Neural progenitor cell (in vitro differentiated cells): ENCODE data around the gene CHIT1. TPM values are rescaled to one million over a fixed set of nuclear protein-coding genes. Genes with fewer than 3 reads are reported as not detected.
A peak's percentile ranks its signal among the peaks of the same experiment; 100 is the strongest.

Source experiments
- DNase-seq: peaks from one replicate; pipeline ENCODE4 v3.0.0-alpha.2; 2016; ENCODE audit warnings: low spot score
- H2AFZ ChIP-seq: fragments of 200-600 bp; sonication (generic); replicated peaks from 2 replicates; pipeline ENCODE4 v1.6.1; 2016; ENCODE audit warnings: antibody characterized with exemption
- H3F3A ChIP-seq: fragments of 200-600 bp; sonication (generic); 2 replicates; pipeline ENCODE4 v1.6.1; 2016; ENCODE audit warnings: antibody characterized with exemption, low read depth
- H3K27ac ChIP-seq: fragments of 200-600 bp; sonication (generic); 2 replicates; pipeline ENCODE4 v1.5.1; 2016; ENCODE audit warnings: mild to moderate bottlenecking
- H3K27me3 ChIP-seq: fragments of 200-600 bp; sonication (generic); 2 replicates; pipeline ENCODE4 v1.6.1; 2016; ENCODE audit warnings: mild to moderate bottlenecking, moderate library complexity
- H3K36me3 ChIP-seq: fragments of 200-600 bp; sonication (generic); 2 replicates; pipeline ENCODE4 v1.5.1; 2016
- H3K4me1 ChIP-seq: fragments of 200-600 bp; sonication (generic); 2 replicates; pipeline ENCODE4 v1.6.1; 2016; ENCODE audit warnings: mixed run types
- H3K4me2 ChIP-seq: fragments of 200-600 bp; sonication (generic); 2 replicates; pipeline ENCODE4 v1.6.1; 2016
- H3K4me3 ChIP-seq: fragments of 200-600 bp; sonication (generic); 2 replicates; pipeline ENCODE4 v1.5.1; 2016
- H3K79me2 ChIP-seq: fragments of 200-600 bp; sonication (generic); 2 replicates; pipeline ENCODE4 v1.6.1; 2016; ENCODE audit warnings: low read depth
- H3K9ac ChIP-seq: fragments of 200-600 bp; sonication (generic); 2 replicates; pipeline ENCODE4 v1.6.1; 2016
- H3K9me3 ChIP-seq: fragments of 200-600 bp; sonication (generic); 2 replicates; pipeline ENCODE4 v1.5.1; 2016; ENCODE audit warnings: low read depth
- H4K20me1 ChIP-seq: fragments of 200-600 bp; sonication (generic); 2 replicates; pipeline ENCODE4 v1.6.1; 2016; ENCODE audit warnings: low read depth
- H3K27ac Mint-ChIP-seq: 3 replicates; pipeline ENCODE4 v1.8.0; 2021; ENCODE audit warnings: mixed read lengths
- H3K27me3 Mint-ChIP-seq: 2 replicates; pipeline ENCODE4 v1.8.0; 2022; ENCODE audit warnings: low read depth, mild to moderate bottlenecking, inconsistent platforms, moderate library complexity, mixed read lengths; ENCODE audit not compliant: insufficient read depth
- H3K36me3 Mint-ChIP-seq: 3 replicates; pipeline ENCODE4 v1.8.0; 2021; ENCODE audit warnings: mixed read lengths
- H3K4me1 Mint-ChIP-seq: 3 replicates; pipeline ENCODE4 v1.8.0; 2021; ENCODE audit warnings: mixed read lengths
- H3K4me3 Mint-ChIP-seq: 3 replicates; pipeline ENCODE4 v1.8.0; 2021; ENCODE audit warnings: mild to moderate bottlenecking, moderate library complexity, mixed read lengths
- H3K9me3 Mint-ChIP-seq: 3 replicates; pipeline ENCODE4 v1.8.0; 2020; ENCODE audit warnings: mixed read lengths
- EZH2 ChIP-seq: fragments of 200-600 bp; sonication (generic); IDR thresholded peaks from 2 replicates; pipeline ENCODE4 v1.6.1; 2017; ENCODE audit warnings: antibody characterized with exemption, mild to moderate bottlenecking, moderate library complexity
- EZH2phosphoT487 ChIP-seq: fragments of 200-600 bp; sonication (generic); IDR thresholded peaks from 2 replicates; pipeline ENCODE4 v1.6.1; 2017; ENCODE audit warnings: antibody characterized with exemption
- total RNA-seq: library from RNA; depleted of rRNA; stranded (reverse); fragments of >200 nt; gene quantifications from 2 replicates; pipeline ENCODE4 v1.2.3, GENCODE V29; 2015; ENCODE audit warnings: low replicate concordance
- TF ChIP-seq, protein P1 (sequence below): fragments of 200-600 bp; sonication (generic); IDR thresholded peaks from 2 replicates; pipeline ENCODE4 v1.5.1; 2017; ENCODE audit warnings: antibody characterized with exemption, mild to moderate bottlenecking

CHIT1 gene
- total RNA-seq, 1 donor from 2014 or later, result 0.11 TPM

DNA sequence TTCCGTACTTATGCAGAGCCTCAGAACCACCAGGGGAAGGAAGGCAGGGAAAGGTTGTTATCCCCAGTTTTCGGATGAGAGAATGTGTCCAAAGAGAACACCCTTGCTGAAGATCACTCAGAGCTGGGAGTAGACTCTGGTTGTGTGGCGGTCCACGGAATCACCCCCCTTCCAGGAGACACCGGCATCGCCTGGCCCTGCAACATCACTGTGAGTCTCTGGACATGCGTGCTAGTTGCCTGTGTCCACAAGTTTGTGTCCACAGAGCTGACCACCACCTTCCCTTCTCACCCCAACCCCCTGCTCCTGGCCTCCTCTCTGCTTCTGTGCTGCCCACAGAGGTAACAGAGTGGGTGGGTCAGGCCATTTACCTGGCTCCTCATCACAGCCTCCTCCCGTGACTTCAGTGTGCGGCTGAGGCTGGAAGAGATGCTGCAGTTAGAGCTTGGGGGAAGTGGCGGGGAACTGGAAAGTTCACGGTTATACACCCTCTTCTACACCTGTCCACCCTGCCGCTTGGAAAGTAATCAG lies 61.2 kb downstream of the CHIT1 start:
- Histone ChIP-seq H3K4me2 (no peak overlapping the region), H3K4me1 (peaks cover 5% of the 10 kb centered on the region), H3K27ac (no peak overlapping the region), H3K4me3 (no peak overlapping the region), H3K9ac (no peak overlapping the region), H2AFZ (no peak overlapping the region), H3F3A (no peaks in the 10 kb centered on the region), H3K27me3 (no peaks in the 10 kb centered on the region), H3K36me3 (no peaks in the 10 kb centered on the region), H3K9me3 (no peaks in the 10 kb centered on the region), H3K79me2 (no peaks in the 10 kb centered on the region), H4K20me1 (no peaks in the 10 kb centered on the region)
- Mint-ChIP-seq H3K27ac (peak overlapping the region; percentile 87), H3K9me3 (peaks cover 3% of the 10 kb centered on the region), H3K4me1 (peaks cover 23% of the 10 kb centered on the region), H3K27me3 (peaks cover 12% of the 10 kb centered on the region), H3K4me3 (no peak overlapping the region), H3K36me3 (peaks cover 11% of the 10 kb centered on the region)
- TF ChIP-seq, protein P1, sequence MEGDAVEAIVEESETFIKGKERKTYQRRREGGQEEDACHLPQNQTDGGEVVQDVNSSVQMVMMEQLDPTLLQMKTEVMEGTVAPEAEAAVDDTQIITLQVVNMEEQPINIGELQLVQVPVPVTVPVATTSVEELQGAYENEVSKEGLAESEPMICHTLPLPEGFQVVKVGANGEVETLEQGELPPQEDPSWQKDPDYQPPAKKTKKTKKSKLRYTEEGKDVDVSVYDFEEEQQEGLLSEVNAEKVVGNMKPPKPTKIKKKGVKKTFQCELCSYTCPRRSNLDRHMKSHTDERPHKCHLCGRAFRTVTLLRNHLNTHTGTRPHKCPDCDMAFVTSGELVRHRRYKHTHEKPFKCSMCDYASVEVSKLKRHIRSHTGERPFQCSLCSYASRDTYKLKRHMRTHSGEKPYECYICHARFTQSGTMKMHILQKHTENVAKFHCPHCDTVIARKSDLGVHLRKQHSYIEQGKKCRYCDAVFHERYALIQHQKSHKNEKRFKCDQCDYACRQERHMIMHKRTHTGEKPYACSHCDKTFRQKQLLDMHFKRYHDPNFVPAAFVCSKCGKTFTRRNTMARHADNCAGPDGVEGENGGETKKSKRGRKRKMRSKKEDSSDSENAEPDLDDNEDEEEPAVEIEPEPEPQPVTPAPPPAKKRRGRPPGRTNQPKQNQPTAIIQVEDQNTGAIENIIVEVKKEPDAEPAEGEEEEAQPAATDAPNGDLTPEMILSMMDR, result no peak
- TF ChIP-seq EZH2phosphoT487 (no peak), EZH2 (no peak)
- DNase-seq, result no peak

DNA sequence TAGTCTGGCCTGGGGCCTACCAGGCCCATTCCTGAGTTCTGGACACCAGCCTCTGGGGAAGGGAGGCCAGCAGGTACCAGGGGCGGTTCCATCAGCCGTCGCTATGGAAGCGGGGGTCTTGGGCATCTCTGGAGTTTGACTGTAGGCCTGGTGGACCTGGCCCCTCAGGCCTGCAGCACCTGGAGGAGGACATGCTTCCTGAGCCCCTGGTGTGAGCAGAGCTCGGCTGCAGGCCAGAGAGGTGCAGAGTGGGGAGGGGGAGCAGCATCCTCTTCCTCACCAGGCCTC lies 61.6 kb downstream of the CHIT1 start:
- Histone ChIP-seq H3K36me3 (no peaks in the 10 kb centered on the region), H3K4me1 (peaks cover 4% of the 10 kb centered on the region), H3K27ac (no peak overlapping the region), H3K9ac (no peak overlapping the region), H3K27me3 (no peaks in the 10 kb centered on the region), H4K20me1 (no peaks in the 10 kb centered on the region), H3K79me2 (no peaks in the 10 kb centered on the region), H3K4me3 (no peak overlapping the region), H2AFZ (no peak overlapping the region), H3K9me3 (no peaks in the 10 kb centered on the region), H3F3A (no peaks in the 10 kb centered on the region), H3K4me2 (no peak overlapping the region)
- Mint-ChIP-seq H3K27ac (no peak overlapping the region), H3K27me3 (peaks cover 12% of the 10 kb centered on the region), H3K9me3 (peaks cover 3% of the 10 kb centered on the region), H3K4me3 (no peak overlapping the region), H3K36me3 (peaks cover 11% of the 10 kb centered on the region), H3K4me1 (peaks cover 23% of the 10 kb centered on the region)
- TF ChIP-seq, protein P1, result no peak
- no peak for TF ChIP-seq EZH2
- no peak for TF ChIP-seq EZH2phosphoT487
- DNase-seq, result no peak

DNA sequence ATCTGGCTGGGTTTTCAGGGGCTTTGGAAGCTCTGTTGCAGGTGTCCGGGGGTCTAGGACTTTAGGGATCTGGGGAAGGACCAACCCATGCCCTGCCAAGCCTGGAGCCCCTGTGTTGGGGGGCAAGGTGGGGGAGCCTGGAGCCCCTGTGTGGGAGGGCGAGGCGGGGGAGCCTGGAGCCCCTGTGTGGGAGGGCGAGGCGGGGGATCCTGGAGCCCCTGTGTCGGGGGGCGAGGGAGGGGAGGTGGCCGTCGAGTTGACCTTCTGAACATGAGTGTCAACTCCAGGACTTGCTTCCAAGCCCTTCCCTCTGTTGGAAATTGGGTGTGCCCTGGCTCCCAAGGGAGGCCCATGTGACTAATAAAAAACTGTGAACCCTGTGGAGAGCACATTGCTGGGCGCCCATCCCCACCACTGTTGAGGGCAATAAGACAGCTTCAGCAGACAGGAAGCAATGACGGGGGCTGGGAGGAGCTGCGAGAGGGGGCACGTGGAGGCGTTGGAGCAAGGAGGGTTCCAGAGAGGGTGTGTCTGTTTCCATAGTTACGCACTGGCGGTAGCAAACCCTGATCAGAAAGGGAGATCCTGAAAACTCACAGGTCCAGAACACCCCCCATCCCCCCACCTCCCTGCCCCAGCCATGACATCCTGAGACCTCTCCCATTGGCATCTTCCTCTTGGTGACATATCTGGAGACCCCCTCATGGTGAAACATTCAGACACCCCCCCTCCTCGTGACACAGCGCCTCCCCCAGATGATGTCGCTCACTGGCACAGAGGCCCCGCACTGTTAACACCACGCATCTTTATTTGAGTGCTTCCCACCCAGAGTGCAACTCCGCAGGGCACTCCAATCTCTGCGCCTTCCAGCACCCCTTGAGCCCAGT lies 62.2 kb downstream of the CHIT1 start:
- Mint-ChIP-seq H3K27ac (no peak overlapping the region), H3K9me3 (peaks cover 3% of the 10 kb centered on the region), H3K4me1 (peaks cover 23% of the 10 kb centered on the region), H3K36me3 (peaks cover 11% of the 10 kb centered on the region), H3K27me3 (peaks cover 12% of the 10 kb centered on the region), H3K4me3 (no peak overlapping the region)
- Histone ChIP-seq H3K4me2 (no peak overlapping the region), H3K79me2 (no peaks in the 10 kb centered on the region), H3K4me1 (no peaks in the 10 kb centered on the region), H3K9me3 (no peaks in the 10 kb centered on the region), H3K36me3 (no peaks in the 10 kb centered on the region), H4K20me1 (no peaks in the 10 kb centered on the region), H3K9ac (no peak overlapping the region), H3F3A (no peaks in the 10 kb centered on the region), H3K27ac (no peak overlapping the region), H3K27me3 (no peaks in the 10 kb centered on the region), H2AFZ (no peak overlapping the region), H3K4me3 (no peak overlapping the region)
- DNase-seq, result no peak
- TF ChIP-seq, protein P1, result no peak
- TF ChIP-seq EZH2phosphoT487 (no peak), EZH2 (no peak)
